DLD1 (cell line): Measurements from ENCODE around the gene AKT1.
"Not testable (repeated sequence)": the region's sequence is repeated elsewhere in the genome, so short reads cannot be mapped to it uniquely, and the experiment has no call there.

Source experiments
- in situ Hi-C: cut with HindIII; loops from 2 replicates; pipeline ENCODE4 v1.10.0; 2017; ENCODE audit warnings: low sequenced_read_pairs

Gene AKT1

DNA sequence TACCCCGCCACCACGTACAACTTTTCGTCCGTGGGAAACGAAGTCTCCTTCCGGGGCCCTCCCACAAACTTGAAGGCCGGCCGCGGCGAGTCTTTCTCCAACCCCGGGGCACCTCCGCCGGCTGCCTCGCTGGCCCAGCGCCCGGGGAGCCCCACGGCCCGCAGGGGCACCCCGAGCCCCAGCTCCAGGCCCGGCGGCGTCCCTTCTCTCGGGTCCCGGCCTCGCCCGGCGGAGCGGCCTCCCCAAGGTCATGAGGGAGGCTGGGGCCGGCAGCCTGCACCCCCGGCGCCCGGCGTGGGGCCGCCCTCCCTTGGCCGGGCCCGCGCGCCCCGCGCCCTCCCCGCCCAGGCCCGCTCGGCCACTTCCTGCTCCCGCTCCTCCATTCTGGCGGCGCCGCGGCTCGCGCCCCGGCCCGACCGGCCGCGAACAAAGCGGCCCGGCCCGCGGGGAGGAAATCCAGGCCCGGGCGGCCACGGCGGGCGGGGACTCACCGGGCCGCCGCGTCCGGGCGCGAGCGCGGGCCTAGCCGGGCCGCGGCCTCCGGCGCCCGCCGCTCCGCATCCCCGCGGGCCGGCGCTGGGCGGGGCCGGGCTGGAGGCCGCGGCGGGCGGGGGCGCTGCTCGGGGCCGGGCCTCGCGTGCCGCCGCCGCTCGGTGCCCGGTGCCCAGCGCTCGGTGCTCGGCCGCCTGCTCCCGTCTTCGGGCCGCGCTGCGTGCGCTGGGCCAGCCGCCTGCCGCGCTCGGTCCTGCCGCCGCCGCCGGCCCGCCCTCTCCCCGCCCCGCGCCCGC, at the start of gene AKT1:
Gene AKT1 (minus strand): TSS at position 756 of the 788 bp plus-strand sequence. CDS start 3,105 bp downstream, outside the sequence.
- in situ Hi-C loops: no loop called here

DNA sequence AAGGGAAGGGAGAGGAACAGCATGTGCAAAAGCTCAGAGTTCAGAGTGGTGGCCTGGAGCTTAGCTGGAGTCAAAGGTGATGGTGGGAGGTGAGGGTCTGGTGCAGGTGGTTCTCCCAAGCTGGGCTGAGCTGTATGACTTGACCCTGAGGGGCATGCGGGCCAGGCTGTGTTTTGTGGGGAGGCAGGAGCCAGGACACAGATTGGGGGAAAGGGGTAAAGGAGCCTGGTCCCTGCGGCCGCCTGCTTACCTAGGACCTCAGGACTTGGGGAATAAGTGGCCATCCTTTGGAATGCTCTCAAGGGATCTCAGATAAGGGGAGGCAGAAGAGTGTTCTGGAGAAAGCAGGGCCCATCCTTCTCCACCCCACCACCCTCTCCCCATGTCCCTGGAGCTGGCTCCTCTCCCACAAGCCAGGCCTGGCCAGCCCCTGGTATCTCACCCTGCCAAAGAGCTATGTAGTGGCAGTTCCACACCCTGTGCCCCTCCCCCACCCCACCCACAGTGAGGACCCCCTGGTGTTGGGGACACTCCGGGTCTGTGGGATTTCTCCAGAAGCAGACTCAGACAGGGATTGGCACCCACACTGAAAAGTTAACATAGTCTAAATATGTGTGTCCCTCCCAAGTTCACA, 49.6 kb upstream of the AKT1 start:
- in situ Hi-C loops: no loop called here

DNA sequence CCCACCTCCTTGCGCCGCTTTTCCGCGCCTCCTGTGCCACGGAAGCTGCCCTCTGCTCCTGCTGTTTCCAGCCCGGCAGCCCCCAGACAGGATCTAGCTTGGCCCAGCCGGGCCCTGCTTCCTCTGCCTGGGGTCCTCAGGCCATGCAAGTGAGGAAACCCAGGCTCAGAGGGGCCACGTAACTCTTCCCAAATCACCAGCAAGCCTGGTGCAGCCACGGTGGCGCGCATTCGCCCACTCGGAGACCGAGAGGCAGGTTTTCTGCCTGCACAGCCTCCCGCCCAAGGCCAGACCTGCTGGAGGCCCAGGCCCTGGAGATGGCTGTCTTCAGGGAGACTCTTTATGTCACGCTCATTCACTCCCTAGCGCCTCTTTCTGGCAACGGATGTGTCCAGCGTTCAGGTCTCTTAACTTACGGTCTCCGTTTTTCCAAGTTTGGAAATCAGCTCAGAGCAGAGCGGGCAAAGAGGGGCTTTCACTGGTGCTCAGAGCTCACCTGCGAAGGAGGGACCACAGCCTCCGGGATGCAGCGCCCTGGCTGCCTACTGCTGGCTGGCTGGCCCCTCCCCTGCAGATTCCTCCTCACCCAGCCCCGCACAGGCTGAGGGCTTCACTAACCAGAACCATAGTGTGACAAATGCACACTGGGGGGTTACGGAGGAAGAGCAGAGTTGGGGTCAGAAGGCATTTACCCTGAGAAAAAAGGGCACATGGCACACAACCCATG, 48.9 kb upstream of the AKT1 start:
- in situ Hi-C loops: no loop called here

DNA sequence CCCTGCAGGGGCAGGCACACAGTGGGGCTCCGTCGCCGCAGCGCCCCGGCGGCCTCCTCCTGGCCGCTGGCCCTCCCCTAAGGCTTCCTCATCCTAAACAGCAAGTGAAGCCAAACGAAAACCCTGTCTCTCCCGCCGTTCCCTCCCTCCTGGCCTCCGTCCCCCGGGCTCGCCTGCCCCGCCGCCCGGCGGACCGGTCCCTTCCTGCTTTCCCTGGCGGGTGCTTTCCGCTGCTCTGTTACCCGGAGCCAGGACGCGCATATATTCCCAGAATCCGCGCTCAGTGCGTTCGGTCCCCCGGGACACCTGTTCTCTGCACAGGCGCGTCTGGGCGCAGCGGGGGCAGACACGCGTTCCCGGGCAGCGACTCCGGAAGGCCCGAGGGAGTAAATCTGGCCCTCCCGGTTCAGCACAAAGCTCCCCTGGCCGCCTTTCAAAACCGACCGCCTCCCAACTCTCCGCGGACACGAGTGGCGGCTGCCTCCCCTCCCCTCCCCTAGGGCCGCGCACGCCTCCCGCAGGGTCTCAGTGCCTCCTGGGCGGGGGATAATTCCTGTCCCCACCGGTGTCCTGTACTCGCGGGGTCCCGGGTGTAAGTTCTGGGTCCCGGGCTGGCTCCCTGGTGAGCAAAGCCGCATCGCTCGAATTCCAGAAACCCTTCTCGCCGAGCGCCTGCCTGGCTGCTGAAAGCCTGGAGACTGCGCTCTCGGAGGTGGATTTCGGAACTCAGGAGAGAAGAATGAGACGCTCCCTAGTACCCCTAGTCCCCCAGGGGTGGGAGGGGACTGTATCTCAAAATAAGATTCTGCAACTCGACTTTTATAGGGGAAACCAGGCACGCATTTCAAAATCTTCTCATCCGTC, 48.1 kb upstream of the AKT1 start:
- in situ Hi-C loops: no loop called here

DNA sequence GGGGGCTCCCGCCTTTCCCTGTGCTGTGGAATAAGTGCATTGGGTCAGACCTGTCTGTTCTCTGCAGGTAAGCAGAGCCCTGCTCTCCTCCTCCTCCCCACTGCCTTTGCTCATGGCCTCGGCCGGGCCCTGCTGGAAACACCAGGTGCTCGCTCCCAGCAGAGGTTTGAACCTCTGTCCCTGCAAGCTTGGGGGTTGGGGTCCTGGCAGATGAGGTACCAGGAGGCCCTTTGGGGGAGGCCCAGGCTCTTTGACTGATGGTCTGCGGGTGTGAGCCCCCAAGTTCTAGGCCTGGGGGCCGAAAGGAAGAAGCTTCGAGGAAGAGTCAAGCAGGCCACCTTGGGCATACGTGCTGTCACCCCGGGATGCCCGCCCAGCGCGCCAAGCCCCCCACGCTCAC, 47.5 kb upstream of the AKT1 start:
- in situ Hi-C loops: no loop called here

DNA sequence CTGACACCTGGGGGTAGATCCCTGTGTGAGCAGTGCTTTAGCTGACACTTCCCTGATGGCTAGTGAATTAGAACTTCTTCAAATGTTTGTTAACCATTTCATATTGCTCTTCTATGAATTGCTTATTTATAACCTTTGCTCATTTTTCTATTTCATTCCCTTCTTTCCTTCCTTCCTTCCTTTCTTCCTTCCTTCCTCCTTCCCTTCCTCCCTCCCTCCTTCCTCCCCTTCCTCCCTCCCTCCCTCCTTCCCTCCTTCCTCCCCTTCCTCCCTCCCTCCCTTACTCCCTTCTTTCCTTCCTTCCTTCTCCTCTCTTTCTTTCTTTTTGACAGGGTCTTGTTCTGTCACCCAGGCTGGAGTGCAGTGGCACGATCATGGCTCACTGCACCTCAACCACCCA, 46.2 kb upstream of the AKT1 start:
- in situ Hi-C loops: no loop called here

DNA sequence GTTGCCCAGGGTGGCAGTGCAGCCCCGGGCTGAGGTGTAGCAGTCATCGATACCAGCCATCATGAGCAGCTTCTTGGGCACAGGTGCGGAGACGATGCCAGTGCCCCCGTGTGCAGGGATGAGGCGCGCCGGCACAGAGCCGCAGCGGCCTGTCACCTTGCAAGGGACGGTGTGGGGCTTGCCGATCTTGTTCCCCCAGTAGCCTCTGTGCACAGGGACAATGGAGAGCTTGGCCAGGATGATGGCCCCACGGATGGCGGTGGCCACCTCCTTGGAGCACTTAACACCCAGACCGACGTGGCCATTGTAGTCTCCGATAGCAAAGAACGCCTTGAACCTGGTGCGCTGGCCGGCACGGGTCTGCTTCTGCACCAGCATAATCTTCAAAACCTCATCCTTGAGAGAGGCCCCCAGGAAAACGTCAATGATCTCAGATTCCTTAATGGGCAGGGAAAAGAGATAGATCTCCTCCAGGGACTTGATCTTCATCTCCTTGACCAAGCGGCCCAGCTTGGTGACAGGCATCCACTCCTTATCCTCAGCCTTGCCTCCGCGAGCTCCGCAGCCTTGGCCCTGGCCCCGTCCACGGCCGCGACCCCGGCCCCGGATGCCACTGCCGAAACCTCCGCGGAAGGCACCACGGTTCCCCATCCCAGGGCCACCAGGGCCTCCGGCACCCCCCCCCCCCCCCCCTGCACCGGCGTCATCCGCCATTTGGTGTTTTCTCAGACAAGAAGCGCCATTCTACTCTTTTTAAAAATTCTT, 40.8 kb upstream of the AKT1 start:
- in situ Hi-C loops: not testable (repeated sequence)

DNA sequence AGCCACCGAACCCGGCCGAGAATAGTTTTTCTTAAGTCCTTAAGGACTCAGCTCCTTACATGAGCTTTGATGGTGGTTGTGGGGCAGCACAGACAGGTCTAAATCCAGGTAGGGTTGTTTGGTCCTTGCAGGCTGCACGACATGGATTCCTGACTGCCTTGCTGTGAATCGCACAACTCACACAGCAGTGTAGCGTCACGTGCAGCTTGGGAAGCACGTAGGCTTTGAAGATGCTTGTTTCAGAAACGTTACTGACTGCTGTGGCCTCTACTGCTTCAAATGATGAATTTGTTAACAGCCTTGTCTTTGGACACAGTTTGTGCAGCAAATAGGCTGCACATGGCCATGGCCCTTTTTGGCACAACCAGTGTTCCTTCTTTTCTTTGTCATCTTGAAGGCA, 35.2 kb upstream of the AKT1 start:
- in situ Hi-C loops: no loop called here

DNA sequence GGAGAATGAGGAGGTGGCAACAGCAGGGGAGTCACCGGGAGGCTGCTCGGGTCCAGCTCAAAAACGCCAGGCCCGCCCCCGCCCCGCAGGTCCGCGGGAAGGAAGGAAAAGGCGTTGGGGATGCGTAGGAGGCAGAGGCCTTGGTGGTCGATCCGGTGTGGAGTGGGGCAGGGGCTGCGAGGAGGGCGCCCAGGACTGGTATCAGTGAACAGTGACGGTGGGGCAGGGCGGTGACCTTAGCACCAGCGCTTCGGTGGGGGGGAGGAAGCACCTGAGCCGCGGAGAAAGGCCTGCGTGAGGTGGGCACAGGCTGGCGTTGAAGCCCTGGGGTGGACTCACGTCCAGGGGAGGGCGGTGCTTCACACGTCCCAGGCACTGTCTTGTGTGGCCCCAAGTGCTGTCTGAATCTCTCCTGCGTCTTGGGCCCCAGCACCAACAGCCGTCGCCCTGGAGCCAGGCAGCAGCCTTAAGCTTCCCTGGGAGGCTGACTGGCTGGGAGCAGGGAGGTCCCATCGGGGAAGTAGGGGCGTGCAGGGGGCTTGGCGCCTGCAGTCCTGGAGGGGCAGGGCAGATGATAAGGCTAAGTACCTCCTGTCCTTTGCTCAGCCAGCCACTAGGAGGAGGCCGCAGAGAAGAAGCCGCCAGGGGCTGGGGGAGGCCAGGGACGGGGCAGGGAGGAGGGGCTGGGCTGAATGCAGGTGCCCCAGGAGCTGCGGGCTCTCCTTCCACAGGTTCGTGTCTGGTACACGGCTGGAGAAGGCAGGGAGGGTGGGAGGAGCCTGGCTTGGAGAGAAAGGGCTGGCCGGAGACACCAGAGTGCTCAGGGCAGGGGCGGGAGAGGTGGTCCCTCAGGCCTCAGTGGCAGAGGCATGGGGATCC, 31.9 kb upstream of the AKT1 start:
- in situ Hi-C loops: no loop called here

DNA sequence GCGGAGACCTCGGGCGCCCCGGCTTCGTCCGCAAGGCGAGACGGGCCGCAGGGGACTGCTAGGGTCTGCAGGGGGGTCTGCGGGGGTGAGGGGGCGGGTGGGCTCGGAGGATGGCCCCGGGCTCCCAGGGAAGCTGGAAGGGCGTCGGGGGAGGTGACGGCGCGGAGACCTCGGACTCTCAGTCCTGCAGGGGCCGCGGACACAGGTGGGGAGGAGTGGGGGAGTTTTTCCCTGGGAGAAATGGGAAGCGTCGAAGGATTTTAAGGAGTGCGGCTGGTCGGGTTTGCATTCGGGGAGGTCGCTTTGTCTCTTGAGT, 31.3 kb upstream of the AKT1 start:
- in situ Hi-C loops: no loop called here

DNA sequence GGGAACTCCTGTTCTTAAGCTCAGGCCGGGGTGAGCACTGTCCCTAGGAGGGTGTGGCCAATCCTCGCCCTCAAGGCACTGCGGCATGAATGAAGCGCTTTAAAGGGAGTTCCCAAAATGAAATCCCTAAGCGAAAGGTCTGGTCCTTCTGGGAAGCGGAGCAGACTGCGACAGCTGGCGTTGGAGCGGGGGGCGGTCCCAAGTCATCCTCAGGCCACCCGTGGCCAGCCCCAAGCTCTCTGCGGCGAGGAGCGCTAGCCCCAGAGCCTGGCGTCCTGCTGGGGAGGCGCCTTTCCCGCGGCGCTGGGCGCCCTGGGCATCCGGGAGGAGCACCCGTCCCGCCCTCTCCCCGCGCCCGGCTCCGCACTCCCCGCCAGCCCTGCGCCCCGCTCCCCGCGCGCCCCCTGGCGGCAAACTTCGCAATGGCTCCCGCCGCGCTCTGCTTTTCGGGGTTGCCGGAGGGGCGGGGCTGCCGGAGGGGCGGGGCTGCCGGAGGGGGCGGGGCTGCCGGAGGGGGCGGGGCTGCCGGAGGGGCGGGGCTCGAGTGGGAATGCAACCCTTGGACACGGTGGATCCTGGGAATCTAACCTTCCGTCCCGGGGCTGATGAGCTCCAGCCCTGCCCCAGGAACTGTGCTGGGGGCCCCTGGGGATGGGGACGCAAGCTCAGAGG, 30.8 kb upstream of the AKT1 start:
- in situ Hi-C loops: no loop called here

DNA sequence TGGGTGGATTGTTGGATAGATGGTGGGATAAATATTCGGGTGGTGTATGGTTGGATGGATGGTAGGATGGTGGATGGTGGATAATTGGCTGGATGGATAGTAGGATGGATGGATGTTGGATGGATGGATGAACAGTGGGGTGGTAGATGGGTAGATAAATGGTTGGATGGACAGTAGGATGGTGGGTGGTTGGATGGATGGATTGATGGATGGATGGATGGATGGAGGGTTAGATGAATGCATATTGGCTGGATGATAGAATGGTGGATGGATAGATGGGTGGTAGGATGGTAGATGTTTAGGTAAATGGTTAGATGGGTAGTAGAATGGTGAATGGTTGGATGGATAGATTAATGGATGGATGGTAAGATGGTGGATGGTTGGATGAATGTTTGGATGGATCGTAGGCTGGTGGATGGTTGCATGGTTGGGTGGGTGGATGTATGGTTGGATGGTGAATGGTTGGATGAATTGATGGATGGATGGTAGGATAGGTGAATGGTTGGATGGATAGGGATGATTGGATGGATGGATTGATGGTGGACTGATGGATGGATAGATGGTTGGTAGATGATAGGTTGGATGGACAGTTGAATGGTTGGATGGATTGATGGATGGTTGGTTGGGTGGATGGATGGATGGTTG, 28.9 kb upstream of the AKT1 start:
- in situ Hi-C loops: no loop called here

DNA sequence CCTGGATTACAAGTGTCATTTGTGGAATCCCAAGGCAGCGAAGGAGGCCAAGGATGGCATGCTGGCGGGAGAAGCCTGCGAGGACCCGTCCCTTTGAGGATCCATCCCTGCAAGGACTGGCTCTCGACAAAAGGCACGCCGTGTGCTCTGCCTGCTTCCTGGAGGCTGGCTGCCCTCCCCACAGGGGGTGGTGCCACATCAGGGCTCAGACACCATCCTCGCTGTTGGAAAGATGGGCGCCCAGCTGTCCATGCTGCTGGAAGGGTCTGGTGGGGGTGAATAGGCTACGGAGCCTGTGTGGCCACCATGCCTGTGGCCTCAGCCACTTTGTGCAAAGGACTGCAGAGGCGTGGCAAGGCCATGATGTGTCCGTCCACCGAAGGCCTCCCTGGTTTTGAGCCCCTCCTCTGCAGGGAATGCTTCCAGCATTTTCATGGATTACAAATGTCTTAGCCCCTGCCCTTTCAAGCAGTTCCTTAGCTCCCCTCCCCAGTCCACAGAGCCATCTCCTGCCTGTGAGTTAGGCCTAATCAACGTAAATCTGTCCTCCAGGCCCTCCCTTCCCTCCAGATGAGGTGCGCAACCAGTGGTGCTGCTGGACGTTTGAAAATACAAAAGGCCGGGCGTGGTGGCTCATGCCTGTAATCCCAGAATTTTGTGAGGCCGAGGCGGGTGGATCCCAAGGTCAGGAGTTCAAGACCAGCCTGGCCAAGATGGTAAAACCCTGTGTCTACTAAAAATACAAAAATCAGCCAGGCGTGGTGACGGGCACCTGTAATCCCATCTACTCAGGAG, 27.5 kb upstream of the AKT1 start:
- in situ Hi-C loops: no loop called here

DNA sequence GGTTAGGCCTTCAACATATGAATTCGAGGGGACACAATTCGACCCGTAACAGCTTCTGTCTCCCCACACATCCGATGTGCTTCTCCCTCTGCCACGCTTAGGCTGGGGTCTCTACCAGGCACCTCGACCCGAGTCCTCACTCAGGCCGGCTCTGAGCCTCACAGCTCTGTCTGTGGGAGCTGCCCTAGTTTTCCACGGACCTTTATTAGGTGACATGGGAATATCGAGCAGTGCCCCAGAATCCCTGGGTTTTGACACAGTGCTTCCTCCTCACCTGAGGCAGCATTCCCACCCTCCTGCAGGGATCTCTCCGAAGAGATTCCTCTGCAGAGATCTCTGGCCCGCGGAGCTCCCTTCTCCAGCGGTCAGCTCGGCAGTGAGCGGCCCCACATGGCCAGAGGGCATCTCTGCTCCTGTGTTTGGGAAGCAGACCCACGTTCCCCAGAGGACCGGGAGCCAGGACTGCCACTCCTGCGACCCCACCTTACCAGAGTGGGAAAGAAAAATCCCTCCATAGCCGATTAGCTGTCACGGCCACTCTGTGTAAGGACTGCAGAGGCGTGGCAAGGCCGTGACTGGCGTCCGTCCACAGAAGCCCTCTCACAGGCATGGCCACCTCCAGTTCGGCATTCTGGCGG, 26.5 kb upstream of the AKT1 start:
- in situ Hi-C loops: no loop called here

DNA sequence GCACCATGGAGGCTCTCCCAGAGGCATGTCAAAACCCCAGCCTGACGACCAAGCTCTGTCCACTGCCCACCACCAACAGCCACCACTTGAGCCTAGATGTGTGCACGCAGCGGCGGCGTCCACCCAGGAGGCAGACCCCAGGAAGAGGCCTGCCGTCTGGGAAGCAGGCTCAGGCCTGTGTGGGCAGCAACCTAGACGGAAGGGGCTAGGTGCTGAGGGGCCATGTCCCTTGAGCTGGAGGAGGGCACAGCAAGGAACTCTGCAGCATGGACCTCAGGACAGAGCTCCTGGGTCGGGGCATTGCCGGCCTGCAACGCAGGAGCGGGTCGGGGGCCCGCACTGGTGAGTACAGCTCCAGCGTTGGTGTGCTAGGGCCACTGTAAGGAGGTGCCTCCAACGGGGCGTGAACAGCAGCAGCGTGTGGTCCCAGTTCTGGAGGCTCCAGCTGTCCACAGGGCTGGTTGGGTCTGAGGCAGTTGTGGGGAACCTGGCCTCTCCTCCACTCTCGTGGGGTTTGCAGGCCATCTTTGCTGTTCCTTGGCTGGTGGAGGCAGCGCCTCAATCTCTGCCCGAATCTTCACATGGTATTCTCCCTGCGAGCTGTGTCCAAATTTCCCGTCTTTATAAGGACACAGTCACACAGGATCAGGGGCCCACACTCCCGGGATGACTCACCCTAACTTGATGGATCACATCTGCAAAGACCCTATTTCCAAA, 25.8 kb upstream of the AKT1 start:
- in situ Hi-C loops: no loop called here

DNA sequence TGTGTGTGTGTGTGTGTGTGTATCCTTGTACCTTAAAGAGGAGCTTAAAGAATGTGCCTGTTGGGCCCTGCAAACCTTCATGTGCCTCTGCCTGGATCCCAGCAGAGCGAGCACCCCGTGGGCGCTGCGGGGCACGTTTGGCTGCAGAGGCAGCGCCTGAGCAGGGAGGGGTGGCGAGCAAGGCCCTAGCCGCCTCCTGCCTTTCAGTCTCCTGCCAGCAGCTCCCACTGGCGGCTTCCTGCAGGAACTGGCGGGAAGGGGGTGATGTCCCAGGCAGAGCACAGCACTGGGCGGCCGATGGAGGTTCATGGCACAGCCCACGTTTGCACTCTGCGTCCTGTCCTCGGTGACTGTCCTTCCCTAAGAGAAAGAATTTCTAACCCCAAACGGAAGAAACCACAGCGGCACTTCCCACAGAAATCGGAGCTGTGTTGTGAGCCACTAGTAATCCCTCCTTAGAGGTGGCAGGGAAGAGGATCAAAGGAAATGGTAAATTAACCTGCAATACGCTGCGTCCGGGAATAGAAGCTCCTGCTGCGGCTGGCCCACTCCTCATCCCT, 25.2 kb upstream of the AKT1 start:
- in situ Hi-C loops: no loop called here
